Ascending aorta (tissue), 2 donors: ENCODE measurements around the gene SNN. TPM values are rescaled to one million over a fixed set of nuclear protein-coding genes. Genes with fewer than 3 reads are reported as not detected.

Source experiments
- DNase-seq, 2 donors: peaks; one replicate each; pipeline ENCODE4 v3.0.0-alpha.2; 2019; ENCODE audit warnings: low spot score in 2 of 2
- H3K27ac ChIP-seq, 2 donors: fragments of 200-600 bp; sonication (generic); one replicate each; pipeline ENCODE4 v1.5.1; 2016 to 2017; ENCODE audit warnings: mild to moderate bottlenecking in 1 of 2
- H3K27me3 ChIP-seq: fragments of 200-600 bp; sonication (generic); one replicate; pipeline ENCODE4 v1.5.1; 2017
- H3K36me3 ChIP-seq, 2 donors: fragments of 200-600 bp; sonication (generic); one replicate each; pipeline ENCODE4 v1.5.1; 2016
- H3K4me1 ChIP-seq, 2 donors: fragments of 200-600 bp; sonication (generic); one replicate each; pipeline ENCODE4 v1.5.1; 2016 to 2017; ENCODE audit warnings: mild to moderate bottlenecking in 1 of 2
- H3K4me3 ChIP-seq, 2 donors: fragments of 200-600 bp; sonication (generic); one replicate each; pipeline ENCODE4 v1.5.1; 2016 to 2017; ENCODE audit warnings: mild to moderate bottlenecking in 1 of 2
- H3K9me3 ChIP-seq, 2 donors: fragments of 200-600 bp; sonication (generic); one replicate each; pipeline ENCODE4 v1.5.1; 2016
- CTCF ChIP-seq, 3 experiments: fragments of 200-600 bp in 2 of 3; fragments of 450-650 bp in 1 of 3; sonication (generic) in 2 of 3; IDR thresholded peaks; one replicate each; pipeline ENCODE4 v1.5.1; 2016 to 2019; ENCODE audit warnings: antibody characterized with exemption in 3 of 3, mild to moderate bottlenecking in 1 of 3, moderate library complexity in 1 of 3
- intact Hi-C: fragments of 100-400 bp; cut with DNase I; formaldehyde crosslinking; loops from one replicate; pipeline ENCODE4 v1.15.1; 2023
- total RNA-seq: library from RNA; depleted of rRNA; stranded (reverse); fragments of >200 nt; gene quantifications from one replicate; pipeline ENCODE4 v1.1.0, GENCODE V29; 2016

The SNN gene
- total RNA-seq, 1 donor from 2014 or later, result 2.1 TPM

- H3K27me3 ChIP-seq, result no peaks in the 10 kb centered on the region
- peaks cover 6 to 7% of the 10 kb centered on the region in 2 donors for H3K4me1 ChIP-seq
- H3K36me3 ChIP-seq, result no peaks in the 10 kb centered on the region
- intact Hi-C loops, result no loop called here
- no peak overlapping the region for H3K4me3 ChIP-seq
- peak overlapping the region in 1 of 2 donors; percentile 22 for H3K27ac ChIP-seq
- TF ChIP-seq CTCF (IDR thresholded peaks at IDR 0.05), result no peak
- no peak for DNase-seq
- no peaks in the 10 kb centered on the region for H3K9me3 ChIP-seq
Observed at GRCh38 chr16:11627822-11628457, 40.3 kb upstream of the SNN start.

GRCh38 chr16:11629071-11630030 lies 38.9 kb upstream of the SNN start:
- DNase-seq, result no peak
- no peaks in the 10 kb centered on the region for H3K36me3 ChIP-seq
- H3K4me3 ChIP-seq, result no peak overlapping the region
- H3K27ac ChIP-seq, result peak overlapping the region; percentile 14 to 22
- H3K27me3 ChIP-seq, result no peaks in the 10 kb centered on the region
- no peaks in the 10 kb centered on the region for H3K9me3 ChIP-seq
- no peak for TF ChIP-seq CTCF (IDR thresholded peaks at IDR 0.05)
- peaks cover 6 to 9% of the 10 kb centered on the region in 2 donors for H3K4me1 ChIP-seq
- intact Hi-C loops, result no loop called here

DNA sequence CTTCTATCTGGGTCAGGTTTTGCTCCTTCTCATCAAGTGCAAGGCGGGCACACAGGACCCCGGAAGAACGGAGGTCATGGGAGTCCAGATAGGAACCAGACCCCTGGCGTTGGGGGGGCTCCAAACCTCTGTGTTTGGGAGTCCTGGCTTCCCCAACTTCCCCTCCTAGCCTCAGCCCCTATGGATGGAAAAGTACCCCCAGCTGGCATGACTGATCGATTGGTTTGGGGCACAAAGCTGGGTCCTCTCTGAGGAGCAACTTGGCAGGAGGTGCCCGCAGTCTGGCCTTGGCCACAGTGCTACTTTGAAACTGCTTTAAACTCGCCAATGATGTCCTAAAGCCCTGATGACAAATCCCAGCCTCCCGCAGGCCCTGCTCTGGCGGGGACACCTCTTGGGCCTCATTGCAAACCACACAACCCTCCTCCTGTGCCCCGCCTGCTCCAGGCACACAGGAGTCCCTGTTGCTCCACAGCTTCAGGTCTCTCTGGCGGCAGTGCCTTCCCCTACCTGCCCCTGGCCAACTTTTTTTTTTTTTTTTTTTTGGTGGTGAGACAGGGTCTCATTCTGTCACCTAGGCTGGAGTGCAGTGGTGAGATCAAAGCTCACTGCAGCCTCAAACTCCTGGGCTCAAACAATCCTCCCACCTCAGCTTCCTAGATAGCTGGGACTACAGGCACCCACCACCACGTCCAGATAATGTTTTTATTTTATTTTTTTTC lies 38.0 kb upstream of the SNN start:
- H3K4me3 ChIP-seq, result no peak overlapping the region
- H3K27ac ChIP-seq, result no peak overlapping the region
- H3K27me3 ChIP-seq, result no peaks in the 10 kb centered on the region
- no peak for TF ChIP-seq CTCF (IDR thresholded peaks at IDR 0.05)
- H3K9me3 ChIP-seq, result no peaks in the 10 kb centered on the region
- no peaks in the 10 kb centered on the region for H3K36me3 ChIP-seq
- H3K4me1 ChIP-seq, result peaks cover 6 to 9% of the 10 kb centered on the region in 2 donors
- DNase-seq, result no peak
- intact Hi-C loops, result no loop called here

- H3K9me3 ChIP-seq, result no peaks in the 10 kb centered on the region
- H3K4me3 ChIP-seq, result no peak overlapping the region
- H3K27me3 ChIP-seq, result no peaks in the 10 kb centered on the region
- no peak overlapping the region for H3K27ac ChIP-seq
- H3K4me1 ChIP-seq, result peaks cover 6 to 9% of the 10 kb centered on the region in 2 donors
- no peak for TF ChIP-seq CTCF (IDR thresholded peaks at IDR 0.05)
- H3K36me3 ChIP-seq, result no peaks in the 10 kb centered on the region
- no peak for DNase-seq
- intact Hi-C loops, result no loop called here
Observed at GRCh38 chr16:11630768-11631056, 37.5 kb upstream of the SNN start.

GRCh38 chr16:11631214-11631613 lies 37.0 kb upstream of the SNN start:
- H3K4me3 ChIP-seq, result no peak overlapping the region

More at GRCh38 chr16:11631214-11631613, 37.0 kb upstream of the SNN start:
- intact Hi-C loops, result no loop called here
- no peak for TF ChIP-seq CTCF (IDR thresholded peaks at IDR 0.05)
- no peaks in the 10 kb centered on the region for H3K27me3 ChIP-seq
- no peaks in the 10 kb centered on the region for H3K36me3 ChIP-seq
- no peak overlapping the region for H3K27ac ChIP-seq
- no peak for DNase-seq
- H3K9me3 ChIP-seq, result no peaks in the 10 kb centered on the region
- H3K4me1 ChIP-seq, result peaks cover 6 to 9% of the 10 kb centered on the region in 2 donors
